SIG-M5 treated with dmso at 0.1 percent for 504 hours (cell line): Measurements from ENCODE around the gene SLAMF7.

Experiments used
- DNase-seq: peaks from one replicate; lab custom pipeline; 2025; ENCODE audit not compliant: unreplicated experiment; lab: John Stamatoyannopoulos, UW

SLAMF7 gene

GRCh38 chr1:160800142-160800541 is 61.1 kb downstream of the SLAMF7 start:
- no peak for DNase-seq

GRCh38 chr1:160800645-160801408 is 61.8 kb downstream of the SLAMF7 start:
- DNase-seq, result no peak

DNA sequence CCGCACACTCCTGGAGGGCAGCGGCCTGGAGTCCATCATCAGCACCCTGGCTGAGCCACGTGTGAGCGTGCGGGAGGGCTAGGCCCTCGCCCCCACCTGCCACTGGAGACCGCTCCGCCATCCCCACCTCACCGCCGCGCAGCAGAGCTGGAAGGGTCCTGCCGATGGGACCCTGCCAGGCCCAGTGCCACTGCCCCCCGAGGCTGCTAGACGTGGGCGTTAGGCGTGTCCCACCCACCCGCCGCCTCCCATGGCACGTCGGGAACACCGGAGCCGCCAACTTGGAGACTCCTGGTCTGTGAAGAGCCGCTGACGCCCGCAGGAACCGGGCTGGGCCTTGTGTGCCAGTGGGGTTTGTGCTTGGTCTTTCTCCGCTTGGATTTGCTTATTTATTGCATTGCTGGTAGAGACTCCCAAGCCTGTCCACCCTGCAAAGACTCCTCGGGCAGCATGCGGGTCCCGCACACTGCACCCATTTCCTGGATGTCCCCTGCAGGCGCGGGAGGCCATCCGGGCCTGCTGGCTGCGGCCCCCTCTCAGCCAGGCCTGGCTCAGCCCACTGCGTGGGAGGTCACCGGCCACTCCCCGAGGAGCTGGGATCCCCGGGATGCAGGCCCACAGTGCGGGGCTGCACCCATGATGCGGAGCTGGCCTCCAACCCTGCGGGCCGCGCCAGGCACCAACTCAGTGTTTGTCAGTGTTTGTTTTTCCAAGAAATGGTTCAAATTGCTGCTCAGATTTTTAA is 63.0 kb downstream of the SLAMF7 start:
- no peak for DNase-seq
